ENCODE results near the gene NFE2L3.
"Not testable (repeated sequence)": the region's sequence is repeated elsewhere in the genome, so short reads cannot be mapped to it uniquely, and the experiment has no call there.

Gene NFE2L3

GRCh38 chr7:26188206-26188956 is 36.4 kb downstream of the NFE2L3 start:
- DNase-seq: no peak

DNA sequence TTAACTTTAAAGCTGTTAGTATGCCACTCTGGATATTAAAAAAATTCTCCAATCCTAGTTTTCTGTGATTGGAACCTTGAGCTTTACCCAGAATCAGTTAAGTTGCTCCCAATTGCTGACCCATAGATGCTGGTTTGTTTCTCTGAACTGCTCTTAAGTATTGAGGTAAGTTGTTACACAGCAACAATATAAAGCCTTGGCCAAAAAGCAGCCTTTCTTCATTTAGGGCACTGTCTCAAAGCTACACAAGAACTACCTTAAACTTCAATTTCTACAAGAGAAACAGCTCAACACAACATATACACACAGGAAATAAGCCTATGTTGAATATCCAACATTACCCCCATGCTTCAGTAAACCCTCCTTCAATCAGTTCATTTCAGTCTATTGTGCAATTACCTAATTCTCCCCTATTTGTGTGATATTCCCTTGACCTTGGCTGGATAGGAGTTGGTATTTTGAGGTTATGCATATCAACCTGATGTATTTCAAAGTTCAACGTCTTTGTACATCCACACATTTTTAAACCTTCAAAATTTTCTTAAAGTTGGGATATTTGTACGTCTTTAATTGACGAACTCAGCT is 37.1 kb downstream of the NFE2L3 start:
- no peak for DNase-seq

DNA sequence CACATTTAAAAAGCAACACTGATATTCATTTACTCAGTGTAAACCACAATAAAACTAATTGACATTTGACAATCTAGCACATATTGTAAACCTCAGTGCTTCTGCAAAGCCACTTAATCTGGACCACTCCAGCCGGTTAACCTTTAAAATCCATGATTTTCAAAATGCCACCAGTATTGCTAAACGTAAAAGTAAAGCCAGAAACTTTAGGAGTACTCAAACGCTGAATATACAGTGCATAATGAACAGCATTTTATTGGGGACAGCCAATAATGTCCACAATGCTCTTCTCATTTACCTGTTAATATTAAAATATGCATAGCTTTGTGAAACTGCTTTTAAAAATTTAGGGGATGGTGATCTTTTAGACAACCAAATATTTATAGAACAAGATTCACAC is 37.7 kb downstream of the NFE2L3 start:
- DNase-seq: no peak

GRCh38 chr7:26190417-26190869 is 38.4 kb downstream of the NFE2L3 start:
- DNase-seq: no peak

DNA sequence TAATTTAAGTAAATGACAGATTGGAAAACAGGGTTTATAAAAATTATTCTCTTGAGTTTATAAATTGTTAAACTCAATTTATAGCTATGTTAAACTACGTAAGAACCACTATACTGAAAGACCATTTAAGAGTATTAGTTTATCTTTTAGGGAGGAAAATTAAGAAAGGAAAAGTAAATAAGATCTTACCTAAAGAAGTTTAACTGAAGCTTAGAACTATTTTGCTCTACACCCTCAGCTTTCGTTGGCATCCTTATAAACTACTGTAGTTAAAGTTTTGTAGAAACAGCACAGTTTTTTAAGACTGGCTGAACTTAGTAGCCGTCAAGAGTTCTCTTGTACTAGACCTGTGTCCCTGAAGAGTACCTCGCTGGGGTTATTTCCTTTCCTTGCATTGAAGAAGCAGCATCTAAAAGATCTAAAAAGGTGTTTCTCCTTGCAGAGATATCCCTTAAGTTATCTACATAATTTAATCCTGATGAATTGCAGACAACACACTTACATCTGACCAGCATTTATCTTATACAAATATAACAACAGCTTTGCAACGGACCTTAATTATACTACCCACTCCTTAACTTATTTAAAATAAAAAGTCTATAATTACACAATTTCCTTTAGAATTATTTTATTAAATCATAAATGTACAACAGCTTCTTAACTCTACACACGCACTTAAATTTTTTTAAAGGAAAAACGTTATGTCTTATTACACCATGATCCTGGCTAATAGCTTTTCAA is 39.4 kb downstream of the NFE2L3 start:
- no peak for DNase-seq

DNA sequence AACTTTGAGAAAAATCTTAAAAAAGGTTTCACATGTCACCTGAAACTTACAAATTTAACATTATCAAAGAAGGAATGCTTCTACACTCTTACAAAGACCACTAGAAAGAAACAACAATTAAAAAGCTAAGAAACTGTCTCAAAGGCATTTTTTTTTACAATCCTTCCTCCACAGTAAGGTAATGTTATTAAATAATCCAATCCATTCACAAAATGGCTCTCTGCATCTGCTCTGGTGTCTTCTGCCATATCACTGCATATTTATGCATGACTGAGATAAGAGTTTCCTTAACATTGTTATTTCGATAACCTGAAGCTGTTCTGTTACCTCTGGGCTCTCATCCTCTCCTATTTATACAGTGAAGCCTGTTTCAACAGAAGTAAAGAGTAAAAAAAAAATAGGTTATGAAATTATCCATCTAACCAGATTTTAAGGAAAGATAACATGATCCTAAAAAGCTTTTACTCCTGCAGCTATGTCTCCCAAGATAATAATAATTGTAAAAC is 40.0 kb downstream of the NFE2L3 start:
- no peak for DNase-seq

- no peak for DNase-seq
These were observed 40.6 kb downstream of the NFE2L3 start for GRCh38 chr7:26192485-26193087.

GRCh38 chr7:26193432-26194207 is 41.6 kb downstream of the NFE2L3 start:
- DNase-seq: no peak

DNA sequence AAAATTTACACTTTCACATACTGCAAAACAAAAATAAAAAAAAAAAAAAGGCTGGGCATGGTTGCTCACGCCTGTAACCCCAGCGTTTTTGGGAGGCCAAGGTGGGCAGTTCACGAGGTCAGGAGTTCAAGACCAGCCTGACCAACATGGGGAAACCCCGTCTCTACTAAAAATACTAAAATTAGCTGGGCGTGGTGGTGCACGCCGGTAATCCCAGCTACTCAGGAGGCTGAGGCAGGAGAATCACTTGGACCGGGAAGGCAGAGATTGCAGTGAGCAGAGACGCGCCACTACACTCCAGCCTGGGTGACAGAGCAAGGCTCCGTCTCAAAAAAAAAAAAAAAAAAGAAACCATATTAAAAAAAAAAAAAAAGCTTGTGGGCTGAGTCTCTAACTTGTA is 42.8 kb downstream of the NFE2L3 start:
- not testable (repeated sequence) for DNase-seq

DNA sequence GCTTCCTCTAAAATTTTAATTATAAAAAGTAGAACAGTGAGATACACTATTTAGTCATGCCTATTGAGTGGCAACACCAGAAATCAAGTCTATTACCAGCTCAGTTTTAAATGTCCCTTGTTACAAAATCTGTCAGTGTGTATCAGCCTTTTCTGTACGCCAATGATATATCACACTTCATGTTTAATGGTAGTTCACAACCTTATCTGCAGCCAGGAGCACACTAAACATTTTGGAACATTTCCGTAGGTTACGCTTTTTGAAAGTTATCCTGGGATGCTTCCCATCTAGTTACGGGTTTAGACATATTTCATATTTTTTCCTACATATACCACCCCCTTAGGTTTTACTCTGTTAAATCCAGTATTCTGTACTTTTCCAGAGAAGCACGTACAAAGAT is 43.2 kb downstream of the NFE2L3 start:
- DNase-seq: no peak

GRCh38 chr7:26195867-26196657 is 44.1 kb downstream of the NFE2L3 start:
- no peak for DNase-seq

DNA sequence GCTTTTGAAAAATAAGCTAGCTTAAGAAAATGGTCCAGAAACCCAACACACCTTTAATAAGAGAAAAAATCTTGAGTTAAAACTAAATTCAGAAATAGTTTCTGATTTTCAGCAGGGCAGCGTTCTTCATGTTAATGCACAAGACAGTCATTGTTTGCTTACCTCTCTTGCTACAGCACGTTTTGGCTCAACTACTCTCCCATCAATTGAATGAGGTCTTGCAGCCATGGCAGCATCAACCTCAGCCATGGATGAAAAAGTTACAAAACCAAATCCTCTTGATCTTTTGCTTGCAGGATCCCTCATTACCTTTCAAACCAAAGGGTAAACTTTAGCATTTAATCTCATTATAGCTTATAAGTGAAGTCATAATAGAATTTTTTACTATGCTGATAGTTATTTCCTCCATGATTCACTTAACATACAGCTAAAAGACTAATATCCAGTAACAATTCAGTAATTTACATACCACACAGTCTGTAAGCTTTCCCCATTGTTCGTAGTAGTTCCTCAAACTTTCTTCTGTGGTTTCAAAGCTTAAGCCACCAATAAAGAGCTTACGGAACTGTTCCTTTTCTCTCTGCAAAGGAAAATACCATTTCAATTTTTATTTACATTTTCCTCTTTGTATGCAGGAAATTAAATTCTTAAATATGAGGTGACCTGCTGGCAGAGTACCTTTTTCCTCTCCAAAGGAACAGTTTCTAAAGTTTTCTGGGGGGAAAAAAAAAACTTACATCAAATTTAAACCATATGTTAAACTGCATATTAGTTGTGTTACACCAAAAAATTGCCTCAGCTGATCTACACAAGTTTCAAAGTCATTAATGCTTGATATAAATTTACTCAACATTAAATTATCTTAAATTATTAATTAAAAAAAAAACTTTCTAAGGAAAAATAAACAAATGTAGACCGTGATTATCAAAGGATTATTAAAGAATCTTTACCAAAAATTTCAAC is 45.4 kb downstream of the NFE2L3 start:
- no peak for DNase-seq

DNA sequence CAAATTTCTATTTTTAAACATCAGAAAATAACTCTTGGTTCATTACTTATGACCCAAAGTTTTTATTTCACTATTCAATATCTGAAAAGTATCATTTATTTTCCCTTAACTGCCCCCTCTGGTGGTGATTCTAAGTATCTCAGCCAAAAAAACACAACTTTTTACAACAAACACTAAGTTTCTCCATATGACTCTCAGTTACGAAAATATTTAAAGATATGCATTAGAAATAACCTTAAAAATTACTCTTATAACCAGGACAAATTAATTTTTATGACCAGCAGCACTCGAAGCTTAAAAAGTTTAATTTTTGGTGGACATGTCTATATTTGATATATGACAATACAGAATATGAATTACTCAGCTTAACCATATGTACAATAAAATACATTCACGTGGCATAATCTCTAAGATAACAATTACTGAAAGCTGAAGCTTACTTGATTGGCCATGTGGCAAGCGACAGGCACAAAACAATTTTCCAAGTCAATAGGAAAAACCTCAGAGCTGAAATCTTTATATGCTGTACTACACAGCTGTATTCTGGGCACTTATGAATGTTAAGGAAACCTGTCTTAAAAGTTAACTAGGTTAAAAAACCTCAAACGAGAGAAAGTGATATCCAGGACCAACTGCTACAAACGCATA is 46.3 kb downstream of the NFE2L3 start:
- no peak for DNase-seq

DNA sequence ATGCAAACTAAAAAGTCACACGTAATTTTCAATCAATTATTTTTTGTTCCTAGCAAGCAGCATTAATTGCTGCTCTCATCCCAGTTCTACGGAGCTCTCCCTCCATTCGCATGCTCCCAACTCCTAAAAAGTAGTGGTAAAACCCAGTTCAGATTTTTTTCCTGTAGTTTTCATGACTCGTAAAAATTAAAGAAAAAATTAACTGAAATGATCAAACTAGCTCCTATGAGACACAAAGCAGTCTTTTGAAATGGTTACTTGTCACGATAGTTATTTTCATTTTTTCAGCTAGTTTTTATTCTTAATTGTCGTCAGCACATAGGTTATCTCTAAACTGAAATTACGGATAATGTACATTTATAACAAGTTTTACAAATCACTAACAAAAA is 46.8 kb downstream of the NFE2L3 start:
- no peak for DNase-seq

DNA sequence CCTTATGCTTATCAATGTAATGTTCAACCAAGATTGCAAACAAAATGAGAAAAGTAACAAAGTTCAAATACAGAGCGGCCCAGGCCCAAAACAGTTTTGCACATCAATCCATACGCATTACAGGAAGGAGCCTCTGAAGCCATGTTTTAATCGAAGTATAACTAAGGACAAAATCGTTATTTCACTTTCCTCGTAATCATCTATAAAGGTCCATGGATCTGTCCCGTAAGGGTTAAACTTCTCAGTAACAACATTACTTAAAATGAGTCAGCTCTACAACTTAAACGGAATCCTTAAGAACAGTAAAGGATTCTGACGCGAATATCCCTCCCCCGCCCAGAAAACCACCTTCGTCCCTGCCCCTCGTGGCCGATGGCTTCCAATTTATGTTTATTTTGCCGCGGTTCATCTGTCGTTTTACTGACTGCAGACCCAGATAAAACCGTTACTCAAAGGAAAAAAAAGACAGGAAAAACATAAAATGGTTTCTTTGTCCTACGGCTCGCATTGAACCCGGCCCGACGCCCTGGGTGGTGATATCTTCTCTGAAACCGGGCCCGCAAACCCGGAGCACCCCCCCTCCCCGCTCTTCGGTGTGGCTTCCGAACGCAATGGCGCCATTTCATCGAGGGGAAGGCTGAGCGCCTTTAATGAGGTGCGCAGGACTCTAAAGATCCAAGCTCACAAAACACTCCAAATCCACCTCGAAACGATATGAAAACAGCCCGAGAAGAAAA is 47.5 kb downstream of the NFE2L3 start:
- DNase-seq: no peak

- DNase-seq: no peak
These were observed 48.0 kb downstream of the NFE2L3 start for GRCh38 chr7:26200038-26200443.

- peak; percentile 98 for DNase-seq
These were observed 48.6 kb downstream of the NFE2L3 start, which contains the start of gene HNRNPA2B1 for GRCh38 chr7:26200444-26201246. TSS of gene HNRNPA2B1 (minus strand) at chr7:26200746. CDS start at chr7:26200577, 169 bp downstream.

Data from NCI-H1417 treated with DMSO at 0.1 percent for 48 hours (cell line).